Epidermal melanocyte (primary cell): Measurements from ENCODE around the gene NNT.

Experiments used
- DNase-seq: peaks from one replicate; pipeline ENCODE4 v3.0.0; 2011; ENCODE audit warnings: low spot score; ENCODE audit not compliant: insufficient read length

NNT gene

DNA sequence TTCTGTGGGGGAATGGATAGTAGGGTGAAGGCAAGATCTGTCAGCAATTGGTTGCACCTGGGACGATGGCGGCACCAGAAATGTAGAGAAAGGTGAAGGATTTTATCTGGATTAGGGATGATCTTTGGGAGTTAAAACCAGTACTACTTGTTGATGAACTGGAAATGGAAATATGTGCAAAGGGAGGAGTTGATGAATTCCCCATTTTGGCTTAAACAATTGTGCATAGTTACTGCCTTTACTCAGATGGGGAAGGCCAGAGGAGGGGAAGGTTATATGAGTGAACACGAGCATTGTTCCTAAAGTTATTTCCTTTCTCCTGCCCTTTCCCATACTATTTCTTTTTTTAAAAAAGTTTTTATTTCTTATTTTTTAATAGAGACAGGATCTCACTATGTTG, 19.1 kb downstream of the NNT start:
- no peak for DNase-seq

DNA sequence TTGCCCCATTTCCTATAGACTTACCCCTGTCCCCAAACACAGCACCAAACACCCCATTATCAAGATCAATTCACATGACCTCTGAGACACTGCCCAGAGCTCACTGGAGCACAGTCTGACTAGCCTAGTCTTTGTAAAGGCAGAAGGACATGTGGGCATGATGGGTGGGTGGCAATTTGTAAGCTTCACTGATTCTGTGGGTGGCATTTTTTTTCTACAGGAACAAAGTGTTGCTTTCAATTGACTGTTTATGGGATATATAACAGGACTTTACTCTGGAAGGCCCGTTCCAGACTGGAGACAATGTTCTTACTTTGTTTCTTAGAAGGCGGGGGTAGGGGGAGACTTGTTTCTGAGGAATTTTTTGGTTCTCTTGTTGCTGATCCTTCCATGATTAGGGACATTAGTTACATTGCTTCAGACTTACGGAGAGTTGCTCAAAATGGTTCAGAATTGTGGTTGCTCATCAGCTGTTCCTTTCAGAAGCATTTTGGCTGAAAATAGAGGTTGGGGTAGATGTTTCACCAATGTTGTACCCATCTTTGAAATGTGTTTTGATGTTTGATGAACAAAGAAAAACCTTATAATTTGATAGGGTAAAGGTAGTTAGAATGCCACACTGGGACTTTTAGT, 20.2 kb downstream of the NNT start:
- no peak for DNase-seq

DNA sequence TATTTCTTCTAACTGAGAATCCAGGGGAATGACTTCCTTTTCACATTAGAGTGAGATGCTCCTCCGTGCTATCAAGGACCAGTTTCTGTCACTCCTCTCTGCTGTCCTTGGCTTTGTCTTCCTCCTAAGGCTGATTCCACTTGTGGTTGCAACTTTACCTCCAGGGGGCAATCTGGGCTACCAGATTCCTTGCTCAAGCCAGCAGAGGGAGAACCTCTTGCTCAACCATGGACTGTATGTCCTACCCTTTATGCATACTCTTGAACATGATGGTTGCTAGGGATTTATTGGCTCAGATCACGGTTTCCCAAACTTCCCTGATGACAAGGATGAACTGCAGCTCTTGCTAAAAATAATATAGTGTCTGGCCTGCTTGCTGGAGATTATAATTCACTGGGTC, 24.0 kb downstream of the NNT start:
- no peak for DNase-seq

DNA sequence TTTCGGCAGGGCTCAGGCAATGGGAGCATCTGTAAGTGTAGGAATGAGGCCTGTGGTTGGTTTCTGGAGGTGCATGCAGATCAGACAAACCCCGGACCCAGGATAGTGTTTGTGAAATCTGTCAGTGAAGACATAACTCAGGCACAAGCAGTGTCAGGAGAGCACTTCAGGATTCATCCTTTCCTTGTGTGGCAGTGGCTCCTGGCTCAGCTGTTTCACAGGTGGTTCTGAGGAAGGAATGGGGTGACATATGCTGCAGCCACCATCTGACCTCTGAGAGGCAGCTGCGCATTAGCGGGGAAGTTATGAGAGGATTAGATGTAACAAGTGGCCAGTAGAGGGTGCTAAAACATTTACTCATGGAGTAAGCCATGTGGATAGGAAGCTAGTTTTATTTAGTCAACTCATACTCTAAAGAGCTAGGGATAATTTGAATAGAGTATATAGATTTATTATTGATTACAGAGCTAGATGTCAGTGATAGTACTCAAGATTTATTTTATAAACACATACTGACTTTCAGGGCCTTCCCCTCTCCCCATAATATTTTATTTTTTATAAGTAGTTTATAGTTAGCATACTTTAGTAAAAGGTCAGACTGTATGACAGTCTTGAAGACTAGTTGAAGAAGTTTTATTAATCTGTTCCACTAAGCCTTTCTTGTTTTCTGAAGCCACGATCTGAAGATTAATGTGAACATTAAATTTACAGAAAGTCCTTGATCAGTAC, 28.4 kb downstream of the NNT start:
- peak; percentile 42 for DNase-seq

DNA sequence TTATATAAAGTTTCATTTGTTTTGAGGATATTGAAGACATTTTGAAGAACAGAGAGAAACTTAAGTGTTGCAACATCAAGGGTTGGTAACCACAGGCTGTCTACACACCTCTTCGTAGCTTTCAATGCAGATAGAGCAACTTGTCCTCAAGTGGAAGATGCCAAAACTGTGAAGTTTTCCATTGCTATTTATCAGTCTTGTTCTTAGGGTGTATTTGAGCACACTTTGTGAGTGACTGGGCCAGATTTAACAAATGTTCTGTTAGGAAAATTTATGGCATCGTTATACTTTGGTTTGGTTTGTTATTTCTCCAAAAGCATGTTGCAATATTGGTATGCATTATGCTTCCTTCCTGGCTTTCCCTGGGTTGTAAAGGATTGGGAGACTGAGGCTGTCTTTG, 31.6 kb downstream of the NNT start:
- no peak for DNase-seq

DNA sequence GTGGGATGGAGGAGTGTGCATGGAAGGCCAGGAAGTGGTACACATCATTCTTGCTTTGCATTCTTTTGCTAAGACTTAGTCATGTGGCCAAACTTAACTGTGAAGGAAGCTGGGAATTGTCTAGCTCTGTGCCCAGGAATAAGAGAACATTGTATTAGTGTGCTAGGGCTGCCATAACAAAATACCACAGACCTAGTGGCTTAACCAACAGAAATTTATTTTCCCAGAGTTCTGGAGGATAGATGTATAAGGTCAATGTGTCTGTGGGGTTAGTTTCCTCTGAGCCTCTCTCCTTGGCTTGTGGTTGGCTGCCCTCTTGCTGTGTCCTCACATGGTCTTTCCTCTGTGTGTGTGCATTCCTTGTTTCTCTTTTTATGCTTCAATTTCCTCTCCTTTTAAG, 32.4 kb downstream of the NNT start:
- DNase-seq = no peak

DNA sequence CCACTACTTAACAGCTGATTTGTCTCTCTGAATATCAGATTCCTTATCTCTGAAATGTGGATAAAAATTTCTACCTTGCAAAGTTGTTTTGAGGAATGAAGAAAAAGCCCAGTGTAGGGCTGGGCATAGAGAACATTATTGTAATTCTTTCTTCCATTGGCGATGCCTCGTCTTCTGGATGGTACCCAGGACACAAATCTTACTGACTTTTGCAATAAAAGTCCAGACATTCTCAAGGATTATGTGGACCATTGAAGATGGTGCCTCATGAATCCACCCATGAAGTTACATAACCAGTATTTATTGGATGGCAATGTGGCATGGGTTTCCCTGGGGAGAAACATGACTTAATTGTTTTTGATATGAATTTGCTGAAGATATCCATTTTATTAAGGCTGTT, 33.1 kb downstream of the NNT start:
- DNase-seq = no peak

DNA sequence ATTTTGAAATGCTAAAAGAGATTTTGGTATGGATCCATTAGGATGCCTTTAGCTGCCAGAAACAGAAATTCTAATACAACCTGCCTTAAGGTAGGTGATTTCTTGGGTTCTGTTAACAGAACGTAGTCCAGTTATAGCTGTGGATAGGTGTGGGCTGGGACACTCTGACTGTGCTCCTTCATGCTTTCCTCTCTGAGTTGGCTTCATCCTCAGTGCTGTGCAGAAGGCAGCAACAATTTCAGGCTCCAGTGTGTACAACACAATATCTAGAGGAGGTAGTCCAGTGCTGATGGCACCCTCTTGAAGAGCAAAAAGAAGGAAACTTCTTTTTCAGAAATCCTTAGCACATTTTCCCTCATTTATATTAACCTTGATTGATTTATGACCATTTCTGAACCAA, 34.4 kb downstream of the NNT start:
- DNase-seq = no peak

DNA sequence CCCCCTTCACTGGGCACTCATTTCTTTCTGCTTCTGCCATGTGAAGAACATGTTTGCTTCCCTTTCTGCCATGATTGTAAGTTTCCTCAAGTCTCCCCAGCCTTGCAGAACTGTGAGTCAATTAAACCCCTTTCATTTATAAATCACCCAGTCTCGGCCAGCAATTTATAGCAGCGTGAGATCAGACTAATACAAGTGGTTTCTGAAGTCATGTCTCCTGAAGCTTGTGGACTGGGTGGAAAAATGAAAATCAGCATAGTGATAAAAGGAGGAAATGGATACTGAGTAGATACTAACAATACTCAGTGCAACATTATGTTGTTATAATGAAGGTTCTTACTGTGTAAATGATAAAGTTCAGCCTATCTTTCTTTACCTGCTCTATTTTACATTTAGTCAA, 35.1 kb downstream of the NNT start:
- no peak for DNase-seq

DNA sequence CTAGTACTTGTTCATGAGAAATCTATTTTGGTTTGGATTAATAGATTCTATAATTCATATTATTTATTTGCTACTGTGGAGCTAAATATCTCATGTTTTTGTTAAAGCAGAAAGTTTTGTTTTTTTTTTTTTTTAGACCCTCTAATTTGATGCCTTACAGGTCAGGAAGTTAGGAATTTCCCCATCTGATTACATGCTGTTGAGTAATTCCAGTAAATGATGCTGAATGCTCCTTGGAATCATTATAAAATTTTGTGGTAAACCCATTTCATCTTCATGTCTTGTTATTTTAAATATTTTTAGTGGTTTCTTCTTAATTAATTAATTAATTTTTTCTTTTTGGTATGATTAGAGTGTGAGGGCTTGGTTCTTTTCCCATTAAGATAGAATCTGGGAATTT, 35.6 kb downstream of the NNT start:
- no peak for DNase-seq

DNA sequence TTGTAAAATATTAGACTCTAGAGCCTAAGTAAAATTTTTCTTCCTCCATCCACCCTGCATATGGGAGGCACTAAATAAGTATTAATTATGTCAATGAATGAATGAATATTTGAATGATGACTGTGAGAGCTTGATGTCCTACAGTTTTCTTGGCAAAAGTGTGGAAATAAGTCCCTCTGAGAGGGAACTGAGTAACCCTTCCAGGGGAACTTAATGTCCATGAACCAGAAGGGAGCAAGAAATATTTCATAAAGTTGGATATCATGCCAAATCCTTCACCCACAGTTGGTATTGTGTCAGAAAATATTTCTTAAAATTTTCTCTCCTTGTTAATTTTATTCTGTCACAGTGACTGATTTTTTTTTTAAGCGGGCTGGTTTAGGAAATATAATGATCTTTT, 36.6 kb downstream of the NNT start:
- no peak for DNase-seq

DNA sequence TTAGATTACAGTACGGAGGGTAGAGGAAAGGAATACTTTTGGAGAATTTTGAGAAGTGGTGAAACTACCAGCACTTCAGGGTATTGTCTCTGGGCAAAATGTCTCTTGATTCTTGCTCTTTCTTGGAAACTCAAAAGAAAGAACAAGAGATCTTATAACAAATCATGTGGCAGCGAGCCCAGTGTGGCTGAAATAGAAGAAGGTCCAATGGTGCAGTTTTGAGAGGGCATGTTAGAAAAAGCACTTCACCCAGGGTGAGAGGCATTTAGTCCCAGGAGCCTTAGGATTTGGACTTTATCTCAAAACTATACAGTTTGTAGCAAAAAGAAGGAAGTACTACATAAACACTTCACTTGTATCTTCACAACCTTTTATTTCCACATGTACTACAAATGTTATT, 39.4 kb downstream of the NNT start:
- no peak for DNase-seq

DNA sequence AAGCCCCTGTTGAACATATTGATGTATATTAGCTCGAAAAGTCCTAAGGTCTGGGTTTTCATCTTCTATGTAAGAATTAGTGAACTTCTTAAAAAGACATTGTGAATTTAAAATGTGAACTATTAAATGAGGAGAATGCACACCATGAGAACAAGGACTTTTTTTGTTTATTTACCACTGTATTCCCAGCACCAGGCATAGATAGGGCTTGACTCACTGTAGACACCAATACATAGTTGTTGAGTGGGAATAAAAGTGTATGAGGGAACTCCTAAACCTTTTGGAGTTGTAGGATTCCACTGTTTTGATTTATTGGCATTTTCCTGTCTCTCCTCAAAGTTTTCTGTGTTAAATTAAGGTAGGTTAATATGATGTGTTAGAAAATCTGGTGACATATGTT, 40.3 kb downstream of the NNT start:
- DNase-seq = no peak

DNA sequence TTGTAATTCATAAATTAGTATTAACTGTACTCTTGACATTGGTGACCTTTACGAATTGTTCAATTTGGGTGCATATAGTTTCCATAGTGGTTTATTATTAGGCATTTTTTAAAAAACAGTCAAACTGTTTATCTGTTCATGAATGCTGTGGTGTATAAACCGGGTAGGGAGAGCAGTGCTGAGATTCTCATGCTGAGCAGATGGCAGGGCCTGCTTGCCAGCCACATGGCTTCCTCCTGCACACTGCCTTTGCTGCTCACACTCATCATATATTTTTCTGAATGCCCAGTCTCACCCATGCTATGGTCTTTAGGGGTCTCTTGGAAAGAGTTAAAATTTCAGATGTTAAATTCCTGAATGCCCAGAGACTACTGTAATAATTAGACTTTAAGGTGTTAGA, 40.8 kb downstream of the NNT start:
- DNase-seq = no peak

DNA sequence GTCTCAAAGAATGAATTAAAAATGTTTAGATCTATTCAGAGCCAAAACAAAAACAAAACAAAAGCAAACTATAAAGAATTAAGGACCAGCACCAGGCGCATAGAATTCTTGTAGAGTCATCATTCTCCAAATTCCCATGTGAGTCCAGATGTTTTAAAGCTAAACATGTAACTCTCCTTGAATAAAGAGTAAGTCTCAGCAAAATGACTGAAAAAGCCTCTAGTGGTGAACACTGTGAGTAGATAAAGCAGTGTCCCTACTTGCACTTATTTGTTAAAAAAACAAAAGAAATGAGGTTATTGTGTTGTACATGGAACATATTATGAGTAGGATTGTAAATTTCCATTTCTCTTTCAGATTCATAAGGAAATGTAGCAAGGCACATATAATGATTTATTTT, 44.0 kb downstream of the NNT start:
- no peak for DNase-seq

DNA sequence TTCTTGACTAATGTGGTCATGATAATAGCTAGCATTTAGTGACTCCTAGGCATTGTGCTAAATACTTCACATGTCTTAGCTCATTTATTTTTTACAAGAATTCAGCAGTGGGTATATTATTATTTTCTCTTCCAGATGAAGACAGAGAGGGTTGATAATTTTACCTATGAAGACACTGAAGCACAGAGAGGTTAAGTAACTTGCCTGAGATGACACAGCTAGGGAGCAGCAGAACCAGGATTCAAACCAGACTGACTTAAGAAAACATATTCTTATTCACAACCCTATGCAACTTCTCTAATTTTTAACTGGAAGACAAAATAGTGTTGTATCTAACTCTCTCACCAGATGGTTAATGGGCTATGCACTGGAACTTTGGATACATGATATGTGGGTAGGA, 44.8 kb downstream of the NNT start:
- no peak for DNase-seq

DNA sequence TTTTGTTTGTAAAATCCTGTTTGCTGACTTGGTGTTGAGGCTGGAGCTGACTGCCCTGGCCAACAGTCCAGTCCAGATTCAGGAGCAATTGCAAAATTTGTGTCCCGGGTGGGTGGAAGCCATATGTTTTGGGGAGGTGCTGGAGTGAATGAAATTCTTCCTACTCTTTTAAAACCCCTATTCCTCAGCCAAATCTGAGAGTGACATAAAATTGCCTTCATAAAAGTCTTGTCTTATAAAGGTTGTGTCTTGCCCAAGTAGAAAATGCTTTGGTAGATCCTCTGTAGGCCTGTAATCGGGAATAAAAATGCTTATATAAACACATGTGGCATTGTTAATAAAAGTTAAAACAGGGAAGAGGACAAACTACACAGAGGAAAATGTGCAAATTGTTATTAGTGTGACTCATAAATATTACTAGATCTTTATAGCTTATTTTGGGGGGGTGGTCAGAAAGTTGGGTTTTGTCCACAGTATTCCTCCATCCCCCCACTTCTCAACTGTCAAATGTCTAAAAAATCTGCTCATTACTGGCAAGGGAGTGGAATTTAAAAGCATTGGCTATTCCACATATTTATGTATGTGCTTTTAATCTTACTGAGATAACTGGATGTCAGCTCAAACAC, 45.6 kb downstream of the NNT start:
- DNase-seq = peak; percentile 24

DNA sequence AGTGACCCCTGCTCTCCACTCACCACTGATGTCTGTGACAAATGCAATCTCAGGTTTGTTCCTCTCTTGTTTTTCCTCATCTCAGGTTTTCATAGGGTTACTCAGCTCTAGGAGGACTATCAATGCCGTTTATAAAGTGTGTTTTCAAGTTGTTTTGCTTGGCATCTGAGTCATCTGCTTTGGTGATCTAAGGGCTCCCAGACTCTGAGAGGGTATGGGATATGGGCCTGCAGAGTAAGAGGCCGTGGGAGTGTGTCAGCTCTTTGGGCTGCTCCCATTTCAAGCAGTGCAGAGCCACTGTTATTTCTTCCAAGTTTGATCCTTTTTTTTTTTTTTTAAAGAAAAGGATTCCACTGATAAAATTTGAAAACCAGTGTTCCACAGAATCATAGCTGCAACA, 46.3 kb downstream of the NNT start:
- DNase-seq = no peak

DNA sequence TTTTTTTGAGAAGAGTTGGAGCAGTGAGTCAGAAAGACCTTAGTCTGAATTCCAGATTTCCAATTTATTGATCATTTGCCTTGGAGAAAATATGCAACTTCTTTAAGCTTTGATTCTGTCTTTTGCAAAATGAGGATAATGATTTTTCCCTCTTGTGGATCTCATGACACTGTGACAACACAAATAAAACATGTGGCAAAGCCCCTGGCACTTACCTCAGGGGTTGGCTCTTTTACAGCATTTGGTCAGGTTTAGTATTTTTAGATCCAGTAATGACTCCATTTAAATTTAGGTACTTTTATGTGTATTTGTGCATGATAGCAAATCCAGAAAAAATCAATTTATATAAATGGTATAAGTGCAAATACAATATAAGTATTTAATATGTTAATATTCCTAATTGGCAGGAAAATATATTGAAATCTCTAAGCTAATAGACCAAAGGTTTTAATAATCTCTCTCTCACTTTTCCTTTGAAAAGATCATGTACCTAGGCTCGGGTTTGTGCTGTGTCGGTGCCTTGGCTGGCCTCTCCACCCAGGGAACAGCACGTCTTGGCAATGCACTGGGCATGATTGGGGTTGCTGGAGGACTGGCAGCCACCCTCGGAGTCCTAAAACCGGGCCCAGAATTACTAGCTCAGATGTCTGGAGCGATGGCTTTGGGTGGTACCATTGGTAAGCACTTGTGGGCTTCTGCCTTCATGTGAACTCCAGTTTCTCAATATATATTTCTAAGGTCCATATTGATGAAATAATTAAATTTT, 49.7 kb downstream of the NNT start:
- no peak for DNase-seq

DNA sequence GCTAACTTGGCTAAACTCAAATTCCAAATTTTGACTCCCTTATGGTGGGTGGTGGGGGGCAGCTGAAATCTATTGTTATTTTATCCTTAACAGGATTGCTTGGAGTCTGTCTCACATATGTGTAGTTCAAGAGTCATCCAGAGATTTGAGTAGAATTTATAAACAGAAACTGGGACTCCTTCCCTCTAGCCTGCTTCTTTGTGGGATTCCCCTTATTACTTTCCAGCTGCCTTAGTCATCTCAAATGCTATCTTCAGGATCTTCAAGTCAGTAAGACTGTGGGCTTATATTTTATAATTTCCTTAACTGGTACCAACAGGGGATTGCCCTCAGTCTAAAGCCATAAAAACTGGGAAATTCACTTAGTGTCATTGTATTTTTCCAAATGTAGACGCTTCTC, 55.5 kb downstream of the NNT start:
- no peak for DNase-seq

DNA sequence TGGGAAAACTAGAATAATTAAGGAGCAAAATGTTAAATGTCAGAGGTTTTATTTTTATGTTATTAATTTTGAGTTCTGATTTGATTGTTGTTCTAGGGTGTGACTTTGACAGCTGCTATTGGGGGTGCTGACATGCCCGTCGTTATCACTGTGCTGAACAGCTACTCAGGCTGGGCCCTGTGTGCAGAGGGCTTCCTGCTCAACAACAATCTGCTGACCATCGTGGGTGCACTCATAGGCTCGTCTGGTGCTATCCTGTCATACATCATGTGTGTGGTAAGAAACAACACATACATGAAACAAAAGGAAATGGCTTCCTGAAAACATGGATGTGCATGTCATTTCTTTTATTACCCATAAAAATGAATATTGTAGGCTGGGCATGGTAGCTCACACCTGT, 56.1 kb downstream of the NNT start:
- DNase-seq = no peak

DNA sequence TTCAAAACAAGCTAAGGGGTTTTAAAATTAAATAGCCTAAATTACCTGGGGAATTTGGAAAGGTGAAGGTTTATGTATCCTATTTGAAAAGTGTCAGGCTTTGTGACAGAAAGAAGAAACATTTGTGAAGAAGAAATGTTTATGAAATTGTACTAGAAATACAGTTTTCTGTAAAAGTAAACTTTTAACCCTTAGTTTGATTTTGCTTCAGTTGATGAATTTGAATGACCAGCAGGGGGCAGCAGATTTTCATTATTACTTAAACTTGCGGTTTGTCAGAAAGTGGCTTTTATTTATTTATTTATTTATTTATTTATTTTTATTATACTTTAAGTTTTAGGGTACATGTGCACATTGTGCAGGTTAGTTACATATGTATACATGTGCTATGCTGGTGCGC, 58.1 kb downstream of the NNT start:
- DNase-seq = no peak
